HG03442 (cell line): ENCODE measurements around the gene PCDHGA8.
"Not testable (repeated sequence)": the region's sequence is repeated elsewhere in the genome, so short reads cannot be mapped to it uniquely, and the experiment has no call there.

Experiments
- ATAC-seq: cut with Tn5 transposase; IDR thresholded peaks from one replicate; pipeline ENCODE4 v1.9.1; 2021; ENCODE audit warnings: mild to moderate bottlenecking, moderate library complexity; ENCODE audit not compliant: unreplicated experiment

Gene PCDHGA8

DNA sequence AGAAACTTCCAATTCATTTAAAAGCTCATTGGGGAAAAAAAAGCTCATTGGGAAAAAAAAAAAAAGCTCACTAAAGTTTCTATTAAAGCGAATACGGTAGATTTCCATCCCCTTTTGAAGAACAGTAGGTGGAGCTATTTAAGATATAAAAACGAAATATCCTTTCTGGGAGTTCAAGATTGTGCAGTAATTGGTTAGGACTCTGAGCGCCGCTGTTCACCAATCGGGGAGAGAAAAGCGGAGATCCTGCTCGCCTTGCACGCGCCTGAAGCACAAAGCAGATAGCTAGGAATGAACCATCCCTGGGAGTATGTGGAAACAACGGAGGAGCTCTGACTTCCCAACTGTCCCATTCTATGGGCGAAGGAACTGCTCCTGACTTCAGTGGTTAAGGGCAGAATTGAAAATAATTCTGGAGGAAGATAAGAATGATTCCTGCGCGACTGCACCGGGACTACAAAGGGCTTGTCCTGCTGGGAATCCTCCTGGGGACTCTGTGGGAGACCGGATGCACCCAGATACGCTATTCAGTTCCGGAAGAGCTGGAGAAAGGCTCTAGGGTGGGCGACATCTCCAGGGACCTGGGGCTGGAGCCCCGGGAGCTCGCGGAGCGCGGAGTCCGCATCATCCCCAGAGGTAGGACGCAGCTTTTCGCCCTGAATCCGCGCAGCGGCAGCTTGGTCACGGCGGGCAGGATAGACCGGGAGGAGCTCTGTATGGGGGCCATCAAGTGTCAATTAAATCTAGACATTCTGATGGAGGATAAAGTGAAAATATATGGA, 38.1 kb downstream of the PCDHGA8 start, which contains the start of gene PCDHGA12:
PCDHGA12 (plus strand) TSS at position 176 of the 782 bp plus-strand sequence; CDS start at position 429, 253 bp downstream.
- ATAC-seq = peak; percentile 91

- no peak for ATAC-seq
Observed at GRCh38 chr5:141431286-141431685, 38.9 kb downstream of the PCDHGA8 start.

- not testable (repeated sequence) for ATAC-seq
Observed at GRCh38 chr5:141432308-141432707, 39.9 kb downstream of the PCDHGA8 start.

- ATAC-seq = not testable (repeated sequence)
Observed at GRCh38 chr5:141432726-141433125, 40.3 kb downstream of the PCDHGA8 start.

DNA sequence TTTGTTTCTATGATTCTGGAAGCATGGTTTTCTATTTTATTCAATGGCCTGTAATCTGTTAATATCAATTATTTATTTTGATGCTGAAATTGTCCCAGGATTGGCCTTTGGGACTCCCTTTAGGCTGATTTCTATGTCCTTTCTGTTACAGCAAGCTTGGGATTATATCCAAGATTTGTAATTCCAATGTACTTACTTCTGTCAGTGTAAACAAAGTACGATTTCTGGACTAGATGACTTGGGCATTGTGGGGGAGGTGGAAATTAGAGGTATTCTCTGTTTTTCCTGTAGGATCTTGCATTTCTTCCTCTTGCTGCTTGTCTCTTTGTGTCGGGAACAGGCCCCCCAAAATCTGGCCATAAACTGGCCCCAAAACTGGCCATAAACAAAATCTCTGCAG, 41.6 kb downstream of the PCDHGA8 start:
- ATAC-seq = no peak

DNA sequence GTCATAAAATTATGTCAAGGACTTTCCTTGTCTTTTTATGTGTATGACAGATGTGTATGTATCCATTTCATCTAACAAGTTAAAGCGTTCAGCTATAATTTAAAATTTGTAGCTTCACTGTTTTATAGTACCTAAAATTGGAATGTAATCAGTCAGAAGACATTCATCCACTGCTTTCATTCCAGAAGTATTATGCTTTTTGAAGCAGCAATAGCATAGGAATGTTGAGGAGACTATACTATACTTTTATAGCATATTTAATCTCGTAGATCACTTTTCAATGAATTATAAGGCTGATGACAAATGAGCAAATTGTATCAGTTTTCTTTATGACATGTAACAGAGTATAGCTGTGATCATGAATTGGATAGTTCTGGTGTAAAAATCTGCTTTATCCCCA, 44.8 kb downstream of the PCDHGA8 start:
- no peak for ATAC-seq

DNA sequence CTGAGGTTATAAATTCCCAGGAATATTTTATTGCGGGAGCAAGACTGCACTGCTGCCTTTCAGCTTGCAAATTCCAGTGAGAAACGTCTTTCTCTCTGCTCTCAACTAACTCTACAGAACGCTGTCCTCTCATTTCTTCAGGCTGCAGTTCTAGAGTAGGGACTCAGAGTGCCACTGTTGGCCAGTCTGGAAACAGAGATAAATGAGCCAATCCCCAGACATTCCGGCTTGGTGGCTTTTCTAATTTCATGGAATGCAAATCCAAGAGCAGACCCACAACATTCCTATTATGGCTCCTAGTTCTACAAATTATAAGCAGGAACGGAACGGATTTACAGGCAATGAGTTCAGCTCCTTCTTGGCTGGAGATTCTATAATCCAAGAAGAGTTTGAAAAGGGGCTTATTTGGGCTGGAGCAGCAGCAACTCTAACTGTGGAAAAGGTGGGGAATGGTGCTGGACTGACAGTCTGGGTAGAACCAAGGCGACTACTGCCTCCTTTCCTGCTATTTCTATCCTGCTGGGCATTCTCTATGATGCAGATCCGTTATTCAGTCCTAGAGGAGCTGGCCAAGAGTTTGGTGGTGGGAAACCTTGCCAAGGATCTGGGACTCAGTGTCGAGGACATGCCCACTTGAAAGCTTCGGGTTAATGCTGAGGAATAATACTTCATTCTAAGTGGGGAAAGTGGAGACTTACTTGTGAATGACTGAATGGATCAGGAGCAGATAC, 47.1 kb downstream of the PCDHGA8 start:
- ATAC-seq = no peak

DNA sequence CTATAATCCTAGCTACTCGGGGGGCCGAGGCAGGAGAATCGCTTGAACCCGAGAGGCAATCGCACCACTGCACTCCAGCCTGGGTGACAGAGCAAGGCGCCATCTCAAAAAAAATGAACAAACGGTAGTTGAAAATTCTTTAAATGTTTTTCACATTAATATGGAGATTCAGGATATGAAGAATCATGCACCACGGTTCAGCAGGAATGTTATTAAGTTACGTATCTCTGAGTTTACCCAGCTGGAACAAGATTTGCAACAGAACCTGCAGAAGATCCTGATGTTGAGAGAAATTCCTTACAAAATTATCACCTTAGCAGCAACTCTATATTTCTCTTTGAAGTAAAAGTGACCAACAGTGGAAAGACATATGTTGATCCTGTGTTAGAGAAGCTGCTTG, 47.9 kb downstream of the PCDHGA8 start:
- ATAC-seq = no peak

- ATAC-seq = no peak
Observed at GRCh38 chr5:141441571-141442170, 49.2 kb downstream of the PCDHGA8 start.
